AG09319 (cell line): ENCODE measurements around the gene KANSL1.

ENCODE experiments used
- DNase-seq: peaks from one replicate; pipeline ENCODE4 v3.0.0-alpha.2; 2010; ENCODE audit warnings: low read depth; ENCODE audit errors: extremely low read depth
- CTCF ChIP-seq: IDR thresholded peaks from 2 replicates; pipeline ENCODE4 v1.5.1; 2011; ENCODE audit warnings: low read depth, mild to moderate bottlenecking, inconsistent platforms, low read length, moderate library complexity

Gene KANSL1

GRCh38 chr17:46086821-46087220 lies 106.4 kb downstream of the KANSL1 start:
- DNase-seq: no peak
- TF ChIP-seq CTCF: no peak

- no peak for DNase-seq
- TF ChIP-seq CTCF: no peak
Observed at GRCh38 chr17:46085522-46085921, 107.7 kb downstream of the KANSL1 start.

GRCh38 chr17:46082257-46082656 lies 111.0 kb downstream of the KANSL1 start:
- TF ChIP-seq CTCF: no peak
- no peak for DNase-seq

- no peak for DNase-seq
- TF ChIP-seq CTCF: no peak
Observed at GRCh38 chr17:46081018-46081320, 112.3 kb downstream of the KANSL1 start.

- no peak for TF ChIP-seq CTCF
Observed at GRCh38 chr17:46080118-46081017, 112.9 kb downstream of the KANSL1 start.

GRCh38 chr17:46078675-46079074 lies 114.6 kb downstream of the KANSL1 start:
- DNase-seq: no peak

More at GRCh38 chr17:46080118-46081017, 112.9 kb downstream of the KANSL1 start:
- no peak for DNase-seq

More at GRCh38 chr17:46078675-46079074, 114.6 kb downstream of the KANSL1 start:
- no peak for TF ChIP-seq CTCF
